Neural cell (in vitro differentiated cells): ENCODE data around the gene ZC2HC1B. TPM values are rescaled to one million over a fixed set of nuclear protein-coding genes. Genes with fewer than 3 reads are reported as not detected.

Source experiments
- H2AFZ ChIP-seq: fragments of 200-600, 300-800 bp; sonication (generic), shearing (Covaris generic); 2 replicates; pipeline ENCODE4 v1.6.0; 2014; ENCODE audit warnings: low read depth, mild to moderate bottlenecking, antibody characterized with exemption, low read length, moderate library complexity
- H3F3A ChIP-seq: fragments of 200-600 bp; shearing (Covaris generic); 2 replicates; pipeline ENCODE4 v1.6.1; 2016; ENCODE audit warnings: mild to moderate bottlenecking, moderate library complexity, mixed read lengths, antibody characterized with exemption, low read length; ENCODE audit not compliant: insufficient read depth, poor library complexity, severe bottlenecking
- H3K27ac ChIP-seq: fragments of 200-600, 300-800 bp; sonication (generic), shearing (Covaris generic); 2 replicates; pipeline ENCODE4 v1.5.1; 2014; ENCODE audit warnings: mild to moderate bottlenecking, low read length, moderate library complexity
- H3K27me3 ChIP-seq: fragments of 300-800, 200-600 bp; sonication (generic), shearing (Covaris generic); 2 replicates; pipeline ENCODE4 v1.6.0; 2014; ENCODE audit warnings: mild to moderate bottlenecking, low read depth, low read length, moderate library complexity; ENCODE audit not compliant: insufficient read depth
- H3K36me3 ChIP-seq: fragments of 300-800, 200-600 bp; sonication (generic), shearing (Covaris generic); 2 replicates; pipeline ENCODE4 v1.5.1; 2014; ENCODE audit warnings: mild to moderate bottlenecking, antibody characterized with exemption, low read length, moderate library complexity; ENCODE audit not compliant: insufficient read depth
- H3K4me2 ChIP-seq: fragments of 300-800, 200-600 bp; sonication (generic), shearing (Covaris generic); 2 replicates; pipeline ENCODE4 v1.6.0; 2014; ENCODE audit warnings: mild to moderate bottlenecking, low read length
- H3K4me3 ChIP-seq: fragments of 300-800, 200-600 bp; sonication (generic), shearing (Covaris generic); 2 replicates; pipeline ENCODE4 v1.5.1; 2014; ENCODE audit warnings: mild to moderate bottlenecking, low read length, moderate library complexity
- H3K79me2 ChIP-seq: fragments of 200-600 bp; shearing (Covaris generic); replicated peaks from 2 replicates; pipeline ENCODE4 v1.6.0; 2014; ENCODE audit warnings: mild to moderate bottlenecking, low read length, moderate library complexity; ENCODE audit not compliant: insufficient read depth
- H3K9ac ChIP-seq: fragments of 300-800, 200-600 bp; sonication (generic), shearing (Covaris generic); 2 replicates; pipeline ENCODE4 v1.6.1; 2016; ENCODE audit warnings: mild to moderate bottlenecking, low read length, mixed read lengths
- H3K9me2 ChIP-seq: fragments of 200-600 bp; shearing (Covaris generic); 2 replicates; pipeline ENCODE4 v1.6.1; 2016; ENCODE audit warnings: mild to moderate bottlenecking, low read length, mixed read lengths; ENCODE audit not compliant: insufficient read depth
- H3K9me3 ChIP-seq: fragments of 200-600, 300-800 bp; sonication (generic), shearing (Covaris generic); 2 replicates; pipeline ENCODE4 v1.6.1; 2016; ENCODE audit warnings: mild to moderate bottlenecking, mixed run types, low read length, moderate library complexity, mixed read lengths
- H4K20me1 ChIP-seq: fragments of 200-600 bp; shearing (Covaris generic); 2 replicates; pipeline ENCODE4 v1.6.1; 2016; ENCODE audit warnings: mild to moderate bottlenecking, mixed run types; ENCODE audit not compliant: insufficient read depth
- CTCF ChIP-seq: fragments of 450-650 bp; IDR thresholded peaks from 2 replicates; pipeline ENCODE4 v1.5.1; 2014; ENCODE audit warnings: antibody characterized with exemption, mild to moderate bottlenecking, moderate library complexity; ENCODE audit not compliant: poor library complexity, severe bottlenecking
- EP300 ChIP-seq: fragments of 450-650 bp; conservative IDR thresholded peaks from 2 replicates; pipeline ENCODE4 v1.6.1; 2014; ENCODE audit warnings: antibody characterized with exemption, mild to moderate bottlenecking, moderate library complexity; ENCODE audit not compliant: poor library complexity, severe bottlenecking
- EZH2 ChIP-seq: fragments of 200-600, 300-800 bp; shearing (Covaris generic), sonication (generic); IDR thresholded peaks from 2 replicates; pipeline ENCODE4 v1.6.1; 2014; ENCODE audit warnings: antibody characterized with exemption, low read length, borderline replicate concordance, mild to moderate bottlenecking; ENCODE audit not compliant: insufficient read depth, poor library complexity, severe bottlenecking
- MXI1 ChIP-seq: fragments of 450-650 bp; conservative IDR thresholded peaks from 2 replicates; pipeline ENCODE4 v1.6.1; 2014; ENCODE audit warnings: antibody characterized with exemption, mild to moderate bottlenecking; ENCODE audit not compliant: poor library complexity, severe bottlenecking
- POLR2AphosphoS5 ChIP-seq: IDR thresholded peaks from 2 replicates; pipeline ENCODE4 v1.6.1; 2012
- RAD21 ChIP-seq: fragments of 450-650 bp; conservative IDR thresholded peaks from 2 replicates; pipeline ENCODE4 v1.6.1; 2014; ENCODE audit warnings: antibody characterized with exemption, mild to moderate bottlenecking, moderate library complexity
- SMC3 ChIP-seq: fragments of 450-650 bp; conservative IDR thresholded peaks from 2 replicates; pipeline ENCODE4 v1.6.1; 2014; ENCODE audit warnings: antibody characterized with exemption, mild to moderate bottlenecking, moderate library complexity; ENCODE audit not compliant: poor library complexity
- TAF1 ChIP-seq: IDR thresholded peaks from 2 replicates; pipeline ENCODE4 v1.6.1; 2012; ENCODE audit warnings: low read depth
- polyA plus RNA-seq: library from polyadenylated mRNA; depleted of rRNA; stranded (reverse); fragments of >200 nt; gene quantifications from 2 replicates; pipeline ENCODE4 v1.2.3, GENCODE V29; 2014
- TF ChIP-seq, protein P1 (sequence below): IDR thresholded peaks from 2 replicates; pipeline ENCODE4 v1.6.1; 2012; ENCODE audit warnings: borderline replicate concordance

ZC2HC1B gene
- polyA plus RNA-seq, 1 donor from 2014 or later = not detected

DNA sequence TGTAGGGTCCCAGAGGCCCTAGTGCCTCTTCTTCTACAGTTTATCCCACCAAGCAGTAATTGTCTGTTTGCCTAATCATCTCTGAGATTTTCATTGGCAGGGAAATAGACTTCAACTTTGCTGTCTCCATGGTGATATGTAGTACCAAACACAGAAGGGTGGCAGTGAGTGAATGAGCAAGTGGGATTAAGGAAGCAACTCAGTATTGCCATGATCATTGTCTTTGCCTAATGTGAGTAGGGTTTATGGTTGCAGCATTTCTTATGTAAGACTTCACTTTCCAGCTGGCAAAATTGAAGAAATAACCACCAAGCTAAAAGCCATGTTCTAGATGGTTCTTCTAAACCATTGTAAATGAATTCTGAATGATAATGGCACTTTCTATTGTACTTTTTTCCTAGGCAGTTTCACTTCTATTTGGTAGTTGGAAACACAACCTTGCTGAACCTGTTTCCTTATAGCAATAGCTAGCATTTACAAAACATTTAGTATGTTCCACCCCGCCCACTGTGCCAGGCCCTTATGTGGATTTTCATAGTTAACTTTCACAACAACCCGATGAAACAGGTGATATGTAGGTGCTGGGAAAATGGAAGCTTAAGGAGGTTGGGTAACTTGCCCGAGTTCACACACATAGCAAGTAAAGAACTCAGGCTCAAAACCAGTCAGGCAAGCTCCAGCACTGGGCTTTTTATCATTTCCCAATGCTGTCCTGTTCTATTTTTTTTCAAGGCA lies 32.0 kb downstream of the ZC2HC1B start:
- Histone ChIP-seq H2AFZ (no peak overlapping the region), H3F3A (no peaks in the 10 kb centered on the region), H3K4me2 (no peak overlapping the region), H3K9ac (no peak overlapping the region), H3K27ac (no peak overlapping the region), H3K4me3 (peak overlapping the region; percentile 10), H4K20me1 (no peaks in the 10 kb centered on the region), H3K9me3 (no peaks in the 10 kb centered on the region), H3K27me3 (no peaks in the 10 kb centered on the region), H3K36me3 (no peaks in the 10 kb centered on the region), H3K9me2 (no peaks in the 10 kb centered on the region), H3K79me2 (no peaks in the 10 kb centered on the region)
- peak; percentile 49 for TF ChIP-seq EP300
- TF ChIP-seq TAF1 = no peak

- Histone ChIP-seq H3K4me2 (no peak overlapping the region), H2AFZ (no peak overlapping the region), H3K79me2 (no peaks in the 10 kb centered on the region), H3K9ac (no peak overlapping the region), H3F3A (no peaks in the 10 kb centered on the region), H3K27ac (no peak overlapping the region), H3K27me3 (no peaks in the 10 kb centered on the region), H4K20me1 (no peaks in the 10 kb centered on the region), H3K4me3 (no peak overlapping the region), H3K36me3 (no peaks in the 10 kb centered on the region), H3K9me3 (no peaks in the 10 kb centered on the region), H3K9me2 (no peaks in the 10 kb centered on the region)
- TF ChIP-seq EP300 (no peak), EZH2 (no peak), MXI1 (no peak), SMC3 (no peak), POLR2AphosphoS5 (no peak), RAD21 (no peak), CTCF (no peak), TAF1 (no peak)
- TF ChIP-seq, protein P1, sequence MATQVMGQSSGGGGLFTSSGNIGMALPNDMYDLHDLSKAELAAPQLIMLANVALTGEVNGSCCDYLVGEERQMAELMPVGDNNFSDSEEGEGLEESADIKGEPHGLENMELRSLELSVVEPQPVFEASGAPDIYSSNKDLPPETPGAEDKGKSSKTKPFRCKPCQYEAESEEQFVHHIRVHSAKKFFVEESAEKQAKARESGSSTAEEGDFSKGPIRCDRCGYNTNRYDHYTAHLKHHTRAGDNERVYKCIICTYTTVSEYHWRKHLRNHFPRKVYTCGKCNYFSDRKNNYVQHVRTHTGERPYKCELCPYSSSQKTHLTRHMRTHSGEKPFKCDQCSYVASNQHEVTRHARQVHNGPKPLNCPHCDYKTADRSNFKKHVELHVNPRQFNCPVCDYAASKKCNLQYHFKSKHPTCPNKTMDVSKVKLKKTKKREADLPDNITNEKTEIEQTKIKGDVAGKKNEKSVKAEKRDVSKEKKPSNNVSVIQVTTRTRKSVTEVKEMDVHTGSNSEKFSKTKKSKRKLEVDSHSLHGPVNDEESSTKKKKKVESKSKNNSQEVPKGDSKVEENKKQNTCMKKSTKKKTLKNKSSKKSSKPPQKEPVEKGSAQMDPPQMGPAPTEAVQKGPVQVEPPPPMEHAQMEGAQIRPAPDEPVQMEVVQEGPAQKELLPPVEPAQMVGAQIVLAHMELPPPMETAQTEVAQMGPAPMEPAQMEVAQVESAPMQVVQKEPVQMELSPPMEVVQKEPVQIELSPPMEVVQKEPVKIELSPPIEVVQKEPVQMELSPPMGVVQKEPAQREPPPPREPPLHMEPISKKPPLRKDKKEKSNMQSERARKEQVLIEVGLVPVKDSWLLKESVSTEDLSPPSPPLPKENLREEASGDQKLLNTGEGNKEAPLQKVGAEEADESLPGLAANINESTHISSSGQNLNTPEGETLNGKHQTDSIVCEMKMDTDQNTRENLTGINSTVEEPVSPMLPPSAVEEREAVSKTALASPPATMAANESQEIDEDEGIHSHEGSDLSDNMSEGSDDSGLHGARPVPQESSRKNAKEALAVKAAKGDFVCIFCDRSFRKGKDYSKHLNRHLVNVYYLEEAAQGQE = no peak
Observed at GRCh38 chr6:143900358-143900757, 36.1 kb downstream of the ZC2HC1B start.
